ENCODE measurements around the gene HNRNPF. TPM values are rescaled to one million over a fixed set of nuclear protein-coding genes. Genes with fewer than 3 reads are reported as not detected.

The HNRNPF gene
- total RNA-seq, 4 donors from 2014 or later: 154 to 229 (median 189) TPM

GRCh38 chr10:43372765-43373361, 36.1 kb downstream of the HNRNPF start:
- Histone ChIP-seq H3K27ac (no peak overlapping the region), H3K9me3 (no peaks in the 10 kb centered on the region), H3K4me3 (no peak overlapping the region), H3K36me3 (no peaks in the 10 kb centered on the region), H3K4me1 (no peaks in the 10 kb centered on the region), H3K27me3 (no peaks in the 10 kb centered on the region)
- no peak for TF ChIP-seq CTCF (IDR thresholded peaks at IDR 0.05)
- WGBS, 2 donors: 100% methylated on average over 1 of the region's 1 CpG; no CpG with 5 or more reads in 1 of the 2 donors
- DNase-seq: no peak
- intact Hi-C loops (cut with DNase I): no loop called here

- no peak within 1 kb of the TSS for H3K4me3 ChIP-seq
- H3K4me1 ChIP-seq: no peaks in the 10 kb centered on the region
- H3K9me3 ChIP-seq: no peaks in the 10 kb centered on the region
- H3K27ac ChIP-seq: no peak within 1 kb of the TSS
- no peaks in the 10 kb centered on the region for H3K27me3 ChIP-seq
- no peaks in the 10 kb centered on the region for H3K36me3 ChIP-seq
- TF ChIP-seq POLR2A (IDR thresholded peaks at IDR 0.05) (no peak), CTCF (IDR thresholded peaks at IDR 0.05) (no peak)
- 40 to 70% methylated on average over 9 to 10 of the region's 13 CpGs for WGBS, 2 donors
- no peak for DNase-seq
- intact Hi-C loops (cut with DNase I): no loop called here
These were observed 37.6 kb downstream of the HNRNPF start, which contains the start of gene FXYD4 for GRCh38 chr10:43371418-43371817. Gene FXYD4 (plus strand): TSS chr10:43371636. CDS start chr10:43373747, 2,111 bp downstream.

- no peaks in the 10 kb centered on the region for H3K4me1 ChIP-seq
- intact Hi-C loops (cut with DNase I): no loop called here
- H3K9me3 ChIP-seq: no peaks in the 10 kb centered on the region
- no peaks in the 10 kb centered on the region for H3K27me3 ChIP-seq
- WGBS, 2 donors: 80% methylated on average over 6 of the region's 9 CpGs; no CpG with 5 or more reads in 1 of the 2 donors
- no peaks in the 10 kb centered on the region for H3K36me3 ChIP-seq
- no peak for TF ChIP-seq POLR2A (IDR thresholded peaks at IDR 0.05)
- no peak for TF ChIP-seq CTCF (IDR thresholded peaks at IDR 0.05)
- H3K4me3 ChIP-seq: no peak overlapping the region
- DNase-seq: no peak
- no peak overlapping the region for H3K27ac ChIP-seq
These were observed 38.2 kb downstream of the HNRNPF start for GRCh38 chr10:43370671-43371215.

GRCh38 chr10:43369921-43370320, 39.1 kb downstream of the HNRNPF start:
- 86 to 87% methylated on average over 4 of the region's 4 CpGs for WGBS, 2 donors
- no peak overlapping the region for H3K27ac ChIP-seq
- no peak for DNase-seq
- H3K36me3 ChIP-seq: no peaks in the 10 kb centered on the region
- no peak overlapping the region for H3K4me3 ChIP-seq
- no peaks in the 10 kb centered on the region for H3K9me3 ChIP-seq
- intact Hi-C loops (cut with DNase I): no loop called here
- no peaks in the 10 kb centered on the region for H3K4me1 ChIP-seq
- no peaks in the 10 kb centered on the region for H3K27me3 ChIP-seq
- TF ChIP-seq CTCF (IDR thresholded peaks at IDR 0.05) (no peak), POLR2A (IDR thresholded peaks at IDR 0.05) (no peak)

GRCh38 chr10:43365001-43365400, 44.0 kb downstream of the HNRNPF start:
- no peak for TF ChIP-seq CTCF (IDR thresholded peaks at IDR 0.05)
- TF ChIP-seq POLR2A (IDR thresholded peaks at IDR 0.05): no peak
- Histone ChIP-seq H3K4me1 (peaks cover 9 to 17% (median 11%) of the 10 kb centered on the region in 3 donors), H3K9me3 (no peaks in the 10 kb centered on the region), H3K27ac (no peak overlapping the region), H3K4me3 (no peak overlapping the region), H3K36me3 (no peaks in the 10 kb centered on the region), H3K27me3 (no peaks in the 10 kb centered on the region)
- intact Hi-C loops (cut with DNase I): no loop called here
- WGBS, 2 donors: 50 to 66% methylated on average over 2 to 3 of the region's 3 CpGs
- DNase-seq: no peak

All from esophagus squamous epithelium (tissue), 5 donors.